Hepatocyte (in vitro differentiated cells): ENCODE measurements around the gene KCNQ2. TPM values are rescaled to one million over a fixed set of nuclear protein-coding genes. Genes with fewer than 3 reads are reported as not detected.

ENCODE experiments used
- DNase-seq: peaks from one replicate; pipeline ENCODE4 v3.0.0-alpha.2; 2016; ENCODE audit warnings: low spot score
- H2AFZ ChIP-seq: fragments of 200-600 bp; sonication (generic); 2 replicates; pipeline ENCODE4 v1.6.0; 2016; ENCODE audit warnings: antibody characterized with exemption, mild to moderate bottlenecking
- H3K27ac ChIP-seq: fragments of 200-600 bp; sonication (generic); 2 replicates; pipeline ENCODE4 v1.5.1; 2016; ENCODE audit warnings: mild to moderate bottlenecking
- H3K27me3 ChIP-seq: fragments of 200-600 bp; sonication (generic); 2 replicates; pipeline ENCODE4 v1.6.1; 2016
- H3K36me3 ChIP-seq: fragments of 200-600 bp; sonication (generic); replicated peaks from 2 replicates; pipeline ENCODE4 v1.5.1; 2016; ENCODE audit warnings: low read depth; ENCODE audit not compliant: insufficient read depth
- H3K4me1 ChIP-seq: fragments of 200-600 bp; sonication (generic); 2 replicates; pipeline ENCODE4 v1.5.1; 2016; ENCODE audit warnings: mild to moderate bottlenecking, moderate library complexity; ENCODE audit not compliant: insufficient read depth
- H3K4me2 ChIP-seq: fragments of 200-600 bp; sonication (generic); 2 replicates; pipeline ENCODE4 v1.6.0; 2016
- H3K4me3 ChIP-seq: fragments of 200-600 bp; sonication (generic); 2 replicates; pipeline ENCODE4 v1.5.1; 2016; ENCODE audit warnings: mild to moderate bottlenecking
- H3K79me2 ChIP-seq: fragments of 200-600 bp; sonication (generic); 2 replicates; pipeline ENCODE4 v1.6.0; 2017; ENCODE audit warnings: mild to moderate bottlenecking
- H3K9me2 ChIP-seq: fragments of 200-600 bp; sonication (generic); replicated peaks from 2 replicates; pipeline ENCODE4 v1.6.0; 2017; ENCODE audit warnings: mild to moderate bottlenecking; ENCODE audit not compliant: insufficient read depth
- H3K9me3 ChIP-seq: fragments of 200-600 bp; sonication (generic); 2 replicates; pipeline ENCODE4 v1.5.1; 2016; ENCODE audit warnings: low read depth, mild to moderate bottlenecking
- H4K20me1 ChIP-seq: fragments of 200-600 bp; sonication (generic); 2 replicates; pipeline ENCODE4 v1.6.0; 2016; ENCODE audit warnings: mild to moderate bottlenecking; ENCODE audit not compliant: insufficient read depth, poor library complexity, severe bottlenecking
- EZH2 ChIP-seq: fragments of 200-600 bp; sonication (generic); IDR thresholded peaks from 2 replicates; pipeline ENCODE4 v1.6.1; 2016; ENCODE audit warnings: antibody characterized with exemption, mild to moderate bottlenecking, borderline replicate concordance
- EZH2phosphoT487 ChIP-seq: fragments of 200-600 bp; sonication (generic); IDR thresholded peaks from one replicate; pipeline ENCODE4 v1.6.1; 2018; ENCODE audit warnings: antibody characterized with exemption, mild to moderate bottlenecking, low read depth, moderate library complexity; ENCODE audit not compliant: unreplicated experiment, severe bottlenecking
- WGBS: methylation state at CpG from one replicate; pipeline ENCODE4 v1.1.6; 2016; ENCODE audit warnings: low lambda C conversion rate; ENCODE audit errors: missing lambda C conversion rate; 5-methylcytosine and 5-hydroxymethylcytosine counted together
- polyA plus RNA-seq: library from polyadenylated mRNA; unstranded; fragments of >200 nt; fragmentation: Nextera tagmentation; extraction: Ambion mirVana; gene quantifications from 2 replicates; pipeline ENCODE4 v1.2.1, GENCODE V29; 2016
- total RNA-seq: library from RNA; depleted of rRNA; stranded (reverse); fragments of >200 nt; gene quantifications from 2 replicates; pipeline ENCODE4 v1.2.3, GENCODE V29; 2014
- TF ChIP-seq, protein P1 (sequence below): fragments of 200-600 bp; sonication (generic); IDR thresholded peaks from 2 replicates; pipeline ENCODE4 v1.5.1; 2016; ENCODE audit warnings: antibody characterized with exemption, mild to moderate bottlenecking; ENCODE audit not compliant: poor library complexity

Gene KCNQ2
- total and polyA plus RNA-seq, 2 experiments from 2014 or later: 3.5 to 5.4 TPM

DNA sequence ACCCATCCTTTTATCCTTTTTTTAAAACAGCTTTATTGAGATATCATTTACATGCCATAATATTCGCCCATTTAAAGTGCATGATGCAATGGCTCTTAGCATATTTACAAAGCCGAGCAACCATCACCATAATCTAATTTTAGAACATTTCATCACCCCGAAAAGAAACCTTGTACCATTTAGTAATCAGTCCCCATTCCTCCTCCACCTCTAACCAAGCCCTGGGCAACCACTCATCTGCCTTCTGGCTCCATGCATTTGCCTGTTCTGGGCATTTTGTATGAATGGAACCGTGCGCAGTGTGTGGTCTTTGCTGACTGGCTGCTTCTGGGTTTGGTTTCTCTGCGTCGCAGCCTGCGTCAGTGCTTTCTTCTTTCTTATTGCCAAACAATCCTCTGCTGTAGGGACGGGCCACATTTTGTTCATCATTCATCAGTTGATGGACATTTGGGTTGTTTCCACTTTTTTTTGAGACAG, 36.7 kb upstream of the KCNQ2 start:
- Histone ChIP-seq H3K79me2 (no peaks in the 10 kb centered on the region), H3K4me3 (no peak overlapping the region), H3K9me2 (no peaks in the 10 kb centered on the region), H3K9me3 (no peaks in the 10 kb centered on the region), H4K20me1 (no peaks in the 10 kb centered on the region), H3K4me1 (no peaks in the 10 kb centered on the region), H2AFZ (no peak overlapping the region), H3K27me3 (peaks cover 6% of the 10 kb centered on the region), H3K4me2 (no peak overlapping the region), H3K36me3 (no peaks in the 10 kb centered on the region), H3K27ac (no peak overlapping the region)
- no peak for DNase-seq
- 92% methylated on average over 9 of the region's 9 CpGs for WGBS
- TF ChIP-seq EZH2 (no peak), EZH2phosphoT487 (no peak)
- TF ChIP-seq, protein P1, sequence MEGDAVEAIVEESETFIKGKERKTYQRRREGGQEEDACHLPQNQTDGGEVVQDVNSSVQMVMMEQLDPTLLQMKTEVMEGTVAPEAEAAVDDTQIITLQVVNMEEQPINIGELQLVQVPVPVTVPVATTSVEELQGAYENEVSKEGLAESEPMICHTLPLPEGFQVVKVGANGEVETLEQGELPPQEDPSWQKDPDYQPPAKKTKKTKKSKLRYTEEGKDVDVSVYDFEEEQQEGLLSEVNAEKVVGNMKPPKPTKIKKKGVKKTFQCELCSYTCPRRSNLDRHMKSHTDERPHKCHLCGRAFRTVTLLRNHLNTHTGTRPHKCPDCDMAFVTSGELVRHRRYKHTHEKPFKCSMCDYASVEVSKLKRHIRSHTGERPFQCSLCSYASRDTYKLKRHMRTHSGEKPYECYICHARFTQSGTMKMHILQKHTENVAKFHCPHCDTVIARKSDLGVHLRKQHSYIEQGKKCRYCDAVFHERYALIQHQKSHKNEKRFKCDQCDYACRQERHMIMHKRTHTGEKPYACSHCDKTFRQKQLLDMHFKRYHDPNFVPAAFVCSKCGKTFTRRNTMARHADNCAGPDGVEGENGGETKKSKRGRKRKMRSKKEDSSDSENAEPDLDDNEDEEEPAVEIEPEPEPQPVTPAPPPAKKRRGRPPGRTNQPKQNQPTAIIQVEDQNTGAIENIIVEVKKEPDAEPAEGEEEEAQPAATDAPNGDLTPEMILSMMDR: no peak

DNA sequence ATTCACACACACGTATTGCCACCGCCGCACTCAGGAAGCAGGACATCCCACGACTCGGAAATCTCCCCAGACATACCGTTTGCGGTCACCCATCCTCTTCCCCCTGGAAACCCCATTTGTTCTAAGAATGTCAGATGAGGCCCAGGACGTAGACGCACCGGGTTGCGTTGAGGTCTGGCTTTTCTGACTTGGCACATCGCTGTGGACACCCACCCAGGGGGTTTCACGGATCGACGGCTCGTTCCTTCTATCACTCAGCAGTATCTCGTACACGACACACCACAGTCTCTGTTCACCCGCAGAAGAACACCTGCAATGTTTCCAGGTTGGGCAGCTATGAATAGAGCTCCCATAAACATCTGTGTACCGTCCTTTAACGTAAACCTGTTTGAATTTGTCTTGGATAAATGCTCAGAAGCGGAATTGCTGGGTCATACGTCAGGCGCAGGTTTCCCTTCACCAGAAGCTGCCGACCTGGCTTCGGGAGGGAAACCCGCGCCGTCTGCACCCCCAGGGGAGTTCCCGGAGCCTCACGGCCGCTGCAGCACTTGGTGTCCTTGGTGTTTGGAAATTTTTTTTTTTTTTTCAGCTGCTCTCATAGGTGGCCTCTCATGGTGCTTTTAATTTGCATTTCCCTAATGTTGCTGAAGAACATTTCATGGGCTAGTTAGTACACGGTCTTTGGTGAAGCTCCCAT, 35.8 kb upstream of the KCNQ2 start:
- WGBS: 93% methylated on average over 33 of the region's 33 CpGs
- DNase-seq: no peak
- H3K27ac ChIP-seq: no peak overlapping the region
- H4K20me1 ChIP-seq: no peaks in the 10 kb centered on the region
- no peaks in the 10 kb centered on the region for H3K9me3 ChIP-seq
- no peaks in the 10 kb centered on the region for H3K36me3 ChIP-seq
- TF ChIP-seq EZH2: no peak
- no peak for TF ChIP-seq EZH2phosphoT487
- TF ChIP-seq, protein P1: no peak
- no peaks in the 10 kb centered on the region for H3K9me2 ChIP-seq
- H3K4me2 ChIP-seq: no peak overlapping the region
- no peaks in the 10 kb centered on the region for H3K4me1 ChIP-seq
- H3K79me2 ChIP-seq: no peaks in the 10 kb centered on the region
- peaks cover 5% of the 10 kb centered on the region for H3K27me3 ChIP-seq
- no peak overlapping the region for H3K4me3 ChIP-seq
- H2AFZ ChIP-seq: no peak overlapping the region

DNA sequence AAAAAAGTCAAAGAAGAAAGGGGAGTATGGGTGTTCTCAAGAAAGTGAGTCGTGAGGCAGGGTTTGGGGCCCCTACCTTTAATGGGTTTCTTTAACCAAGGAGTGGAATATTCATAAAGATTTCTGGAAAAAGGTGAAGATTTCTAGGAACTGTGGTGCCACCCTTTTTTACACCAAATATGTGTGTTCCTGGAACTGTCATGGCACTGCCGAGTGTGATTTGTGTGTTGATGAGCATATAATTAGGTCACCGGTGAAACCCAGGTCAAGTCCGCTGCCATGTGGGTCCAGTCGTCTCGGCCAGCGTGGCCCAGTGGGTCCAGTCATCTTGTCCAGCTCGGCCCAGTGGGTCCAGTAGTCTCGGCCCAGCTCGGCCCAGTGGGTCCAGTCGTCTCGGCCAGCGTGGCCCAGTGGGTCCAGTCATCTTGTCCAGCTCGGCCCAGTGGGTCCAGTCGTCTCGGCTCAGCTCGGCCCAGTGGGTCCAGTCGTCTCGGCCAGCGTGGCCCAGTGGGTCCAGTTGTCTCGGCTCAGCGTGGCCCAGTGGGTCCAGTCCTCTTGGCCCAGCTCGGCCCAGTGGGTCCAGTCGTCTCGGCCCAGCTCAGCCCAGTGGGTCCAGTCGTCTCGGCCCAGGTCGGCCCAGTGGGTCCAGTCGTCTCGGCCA, 34.8 kb upstream of the KCNQ2 start:
- no peaks in the 10 kb centered on the region for H4K20me1 ChIP-seq
- peaks cover 5% of the 10 kb centered on the region for H3K27me3 ChIP-seq
- H3K4me2 ChIP-seq: no peak overlapping the region
- TF ChIP-seq, protein P1: no peak
- TF ChIP-seq EZH2: no peak
- TF ChIP-seq EZH2phosphoT487: no peak
- H3K9me2 ChIP-seq: no peaks in the 10 kb centered on the region
- no peak overlapping the region for H3K27ac ChIP-seq
- H3K4me1 ChIP-seq: no peaks in the 10 kb centered on the region
- no peak for DNase-seq
- no peaks in the 10 kb centered on the region for H3K36me3 ChIP-seq
- no peaks in the 10 kb centered on the region for H3K9me3 ChIP-seq
- H3K79me2 ChIP-seq: no peaks in the 10 kb centered on the region
- no peak overlapping the region for H3K4me3 ChIP-seq
- no peak overlapping the region for H2AFZ ChIP-seq
- 96% methylated on average over 25 of the region's 30 CpGs for WGBS
